Upper lobe of left lung (tissue), 6 donors: ENCODE results near the gene GSDMA. TPM values are rescaled to one million over a fixed set of nuclear protein-coding genes. Genes with fewer than 3 reads are reported as not detected.

Experiments used
- ATAC-seq, 2 donors: fragments of 200-7000 bp; cut with Tn5 transposase; one replicate each; pipeline ENCODE4 v1.9.1; 2022; ENCODE audit warnings: mild to moderate bottlenecking in 2 of 2, moderate library complexity in 2 of 2; ENCODE audit not compliant: low FRiP score in 2 of 2
- DNase-seq, 2 donors: peaks; one replicate each; pipeline ENCODE4 v3.0.0-alpha.2; 2019 to 2020
- H3K27ac ChIP-seq, 4 donors: fragments of 200-600 bp; sonication (generic); one replicate each; pipeline ENCODE4 v1.5.1; 2016 to 2019
- H3K27me3 ChIP-seq, 4 donors: fragments of 200-600 bp; sonication (generic); one replicate each; pipeline ENCODE4 v1.5.1; 2017 to 2019
- H3K36me3 ChIP-seq, 4 donors: fragments of 200-600 bp; sonication (generic); one replicate each; pipeline ENCODE4 v1.5.1; 2016 to 2019
- H3K4me1 ChIP-seq, 4 donors: fragments of 200-600 bp; sonication (generic); one replicate each; pipeline ENCODE4 v1.5.1; 2018 to 2019
- H3K4me3 ChIP-seq, 4 donors: fragments of 200-600 bp; sonication (generic); one replicate each; pipeline ENCODE4 v1.5.1; 2017 to 2019; ENCODE audit warnings: mild to moderate bottlenecking in 2 of 4, moderate library complexity in 1 of 4
- H3K9me3 ChIP-seq, 4 donors: fragments of 200-600 bp; sonication (generic); one replicate each; pipeline ENCODE4 v1.5.1; 2018 to 2019
- CTCF ChIP-seq, 6 experiments: fragments of 450-650 bp in 4 of 6; fragments of 200-600 bp in 2 of 6; sonication (generic) in 2 of 6; IDR thresholded peaks; one replicate each; pipeline ENCODE4 v1.5.1; 2016 to 2019; ENCODE audit warnings: antibody characterized with exemption in 6 of 6
- EP300 ChIP-seq, 4 donors: sonication (generic); formaldehyde crosslinking; IDR thresholded peaks; one replicate each; pipeline ENCODE4 v1.5.1; 2017; ENCODE audit warnings: antibody characterized with exemption in 4 of 4, control low read depth in 2 of 4
- POLR2A ChIP-seq, 4 donors: fragments of 450-650 bp; IDR thresholded peaks; one replicate each; pipeline ENCODE4 v1.5.1; 2016 to 2017; ENCODE audit warnings: antibody characterized with exemption in 4 of 4, mild to moderate bottlenecking in 2 of 4
- POLR2AphosphoS5 ChIP-seq, 2 donors: sonication (generic); formaldehyde crosslinking; IDR thresholded peaks; one replicate each; pipeline ENCODE4 v1.5.1; 2017; ENCODE audit warnings: antibody characterized with exemption in 2 of 2
- WGBS, 2 donors: methylation state at CpG; one replicate each; pipeline ENCODE4 v1.1.5; 2017 to 2018; 5-methylcytosine and 5-hydroxymethylcytosine counted together
- total RNA-seq, 6 donors: library from RNA; depleted of rRNA in 4 of 6; stranded (reverse); fragments of >200 nt in 4 of 6; gene quantifications; one replicate each; pipeline versions ENCODE4 v1.1.0 to v1.2.1, GENCODE V29; 2016 to 2021
- donor health status: DM: no; HTN: no; CAD: no; lungs with moderate emphysema.
- donor health status: DM: no; HTN: yes; CAD: no; lungs with severe emphysema.

Gene GSDMA
- total RNA-seq, 6 donors from 2014 or later: 0.14 to 0.61 (median 0.51) TPM; not detected in 2

- TF ChIP-seq CTCF (IDR thresholded peaks at IDR 0.05) (no peak), POLR2A (IDR thresholded peaks at IDR 0.05) (no peak), POLR2AphosphoS5 (IDR thresholded peaks at IDR 0.05) (no peak), EP300 (IDR thresholded peaks at IDR 0.05) (no peak)
- no peak for ATAC-seq
- 62% methylated on average over 6 of the region's 6 CpGs for WGBS, 2 donors
- Histone ChIP-seq H3K27me3 (no peaks in the 10 kb centered on the region), H3K9me3 (no peaks in the 10 kb centered on the region), H3K4me1 (peaks cover 0 to 10% (median 1%) of the 10 kb centered on the region in 4 donors), H3K4me3 (no peak overlapping the region), H3K36me3 (no peaks in the 10 kb centered on the region), H3K27ac (peak overlapping the region in 2 of 4 donors; percentile 10 to 47)
- DNase-seq: no peak
These were observed 4.0 kb downstream of the GSDMA start for GRCh38 chr17:39966771-39967170.

DNA sequence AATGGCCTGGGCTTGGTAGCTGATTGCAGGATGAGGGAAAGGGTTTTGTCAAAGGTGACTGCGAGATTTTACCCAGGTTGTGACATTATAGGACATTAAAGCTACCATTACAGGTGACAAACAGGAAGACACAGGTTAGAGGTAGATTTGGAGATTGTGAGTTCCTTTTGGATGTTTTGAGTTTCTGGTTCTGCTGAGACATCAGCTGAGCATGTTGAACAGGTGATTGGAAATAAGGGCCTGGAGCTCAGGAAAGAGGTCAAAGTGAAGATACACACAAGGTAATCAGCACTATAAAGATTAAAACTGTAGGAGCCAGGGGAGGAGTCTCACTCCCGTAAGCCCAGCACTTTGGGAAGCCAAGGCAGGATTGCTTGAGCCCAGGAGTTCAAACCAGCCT, 6.0 kb downstream of the GSDMA start:
- no peak overlapping the region for H3K4me3 ChIP-seq
- H3K9me3 ChIP-seq: no peaks in the 10 kb centered on the region
- no peaks in the 10 kb centered on the region for H3K36me3 ChIP-seq
- no peak for TF ChIP-seq CTCF (IDR thresholded peaks at IDR 0.05)
- no peak for TF ChIP-seq POLR2A (IDR thresholded peaks at IDR 0.05)
- no peak for TF ChIP-seq POLR2AphosphoS5 (IDR thresholded peaks at IDR 0.05)
- no peak for TF ChIP-seq EP300 (IDR thresholded peaks at IDR 0.05)
- peaks cover 0 to 10% (median 1%) of the 10 kb centered on the region in 4 donors for H3K4me1 ChIP-seq
- 70 to 91% methylated on average over 2 of the region's 2 CpGs for WGBS, 2 donors
- no peak overlapping the region for H3K27ac ChIP-seq
- DNase-seq (no peak), ATAC-seq (no peak)
- H3K27me3 ChIP-seq: no peaks in the 10 kb centered on the region

DNA sequence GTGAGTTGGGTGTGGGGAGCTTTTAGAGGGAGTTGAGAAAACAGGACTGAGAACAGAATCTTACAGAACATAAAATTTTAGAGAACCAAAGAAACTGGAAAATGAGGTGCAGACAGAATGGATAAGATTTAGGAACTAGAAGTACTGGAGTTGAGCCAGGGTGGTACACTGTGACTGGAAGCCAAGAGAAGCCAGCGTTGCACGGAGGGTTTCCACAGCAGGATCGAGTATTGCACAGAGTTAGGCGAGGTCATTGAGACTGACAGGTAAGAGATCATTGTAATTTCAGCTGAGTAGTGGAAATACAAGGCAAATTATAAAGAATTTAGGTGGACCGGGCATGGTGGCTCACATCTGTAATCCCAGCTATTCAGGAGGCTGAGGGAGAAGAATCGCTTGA, 6.6 kb downstream of the GSDMA start:
- DNase-seq (no peak), ATAC-seq (no peak)
- H3K36me3 ChIP-seq: no peaks in the 10 kb centered on the region
- TF ChIP-seq EP300 (IDR thresholded peaks at IDR 0.05) (no peak), CTCF (IDR thresholded peaks at IDR 0.05) (no peak), POLR2AphosphoS5 (IDR thresholded peaks at IDR 0.05) (no peak), POLR2A (IDR thresholded peaks at IDR 0.05) (no peak)
- 68 to 69% methylated on average over 6 of the region's 6 CpGs for WGBS, 2 donors
- no peak overlapping the region for H3K27ac ChIP-seq
- no peaks in the 10 kb centered on the region for H3K9me3 ChIP-seq
- H3K4me1 ChIP-seq: peaks cover 0 to 10% (median 1%) of the 10 kb centered on the region in 4 donors
- no peak overlapping the region for H3K4me3 ChIP-seq
- H3K27me3 ChIP-seq: no peaks in the 10 kb centered on the region

DNA sequence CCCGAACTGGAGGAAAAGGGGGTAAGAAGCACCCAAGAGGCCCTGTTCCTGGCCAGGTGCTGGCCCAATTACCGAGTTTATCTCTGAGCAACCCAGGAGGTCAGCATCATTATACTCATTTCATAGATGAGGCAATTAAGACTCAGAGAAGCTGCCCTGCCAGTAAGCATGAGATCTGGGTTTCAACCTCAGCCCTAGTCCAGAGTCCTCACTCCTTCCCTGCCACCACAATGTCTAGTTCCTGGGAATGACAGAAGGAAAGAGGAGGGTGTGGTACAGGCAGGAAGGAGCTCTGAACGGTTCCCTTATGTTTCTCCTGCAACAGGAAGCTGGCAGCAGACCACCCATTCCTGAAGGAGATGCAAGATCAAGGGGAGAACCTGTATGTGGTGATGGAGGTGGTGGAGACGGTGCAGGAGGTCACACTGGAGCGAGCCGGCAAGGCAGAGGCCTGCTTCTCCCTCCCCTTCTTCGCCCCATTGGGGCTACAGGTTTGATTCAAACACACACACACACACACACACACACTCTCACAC, 7.4 kb downstream of the GSDMA start:
- no peak overlapping the region for H3K27ac ChIP-seq
- WGBS, 2 donors: 52 to 53% methylated on average over 7 of the region's 7 CpGs
- peaks cover 0 to 10% (median 1%) of the 10 kb centered on the region in 4 donors for H3K4me1 ChIP-seq

More for the DNA sequence above, 7.4 kb downstream of the GSDMA start:
- H3K27me3 ChIP-seq: no peaks in the 10 kb centered on the region
- DNase-seq (no peak), ATAC-seq (no peak)
- no peak overlapping the region for H3K4me3 ChIP-seq
- H3K9me3 ChIP-seq: no peaks in the 10 kb centered on the region
- H3K36me3 ChIP-seq: no peaks in the 10 kb centered on the region
- TF ChIP-seq POLR2AphosphoS5 (IDR thresholded peaks at IDR 0.05): no peak
- no peak for TF ChIP-seq POLR2A (IDR thresholded peaks at IDR 0.05)
- no peak for TF ChIP-seq CTCF (IDR thresholded peaks at IDR 0.05)
- TF ChIP-seq EP300 (IDR thresholded peaks at IDR 0.05): no peak
